ENCODE results near the gene RBM5. TPM values are rescaled to one million over a fixed set of nuclear protein-coding genes. Genes with fewer than 3 reads are reported as not detected.

The RBM5 gene
- total and polyA plus RNA-seq, 10 of the 15 experiments (the other 5 are each of a cell fraction or from before 2014, with no cell fraction given) = 35.1 to 347 (median 111) TPM

DNA sequence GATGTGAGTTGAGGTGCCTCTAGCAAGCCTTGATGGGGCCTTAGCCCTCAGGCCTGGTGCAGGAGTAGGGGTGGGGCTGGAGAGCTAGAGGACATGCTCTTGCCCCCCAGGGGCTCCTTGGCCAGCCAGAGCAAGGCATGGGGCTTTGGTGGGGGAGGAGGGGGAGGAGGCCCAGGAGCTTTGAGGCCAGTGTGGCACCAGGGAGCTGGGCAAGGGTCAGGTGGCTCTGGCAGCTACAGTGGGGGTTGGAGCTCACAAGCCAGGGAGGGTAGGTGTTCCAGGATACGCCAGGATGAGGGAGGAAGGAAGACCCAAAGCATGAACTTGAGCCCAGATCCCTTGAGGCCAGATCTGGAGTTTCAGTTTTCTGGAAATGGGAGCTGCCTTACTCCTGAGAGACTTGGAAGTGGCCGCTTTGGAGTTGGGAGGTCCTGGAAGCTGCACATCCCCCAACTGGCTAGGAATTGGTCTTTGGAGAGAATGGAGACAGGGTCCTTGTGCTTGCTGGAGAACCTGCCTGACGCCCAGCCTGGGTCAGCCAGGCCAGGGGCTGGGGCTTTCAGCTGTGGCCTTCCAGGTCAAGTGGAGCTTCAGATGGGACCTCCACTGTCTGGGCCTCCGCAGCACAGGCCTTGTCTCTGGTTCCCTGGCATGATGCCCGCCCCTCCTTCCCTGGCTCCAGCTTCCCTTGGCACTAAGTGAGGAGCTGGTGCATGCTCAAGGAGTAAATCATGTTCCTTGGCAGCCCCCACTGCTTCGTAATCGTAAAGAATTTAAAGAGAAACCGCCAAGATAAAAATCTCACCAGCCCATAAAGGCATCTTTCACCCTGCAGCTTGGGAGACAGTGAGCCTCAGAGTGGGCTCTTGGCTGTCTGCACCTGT is 75.1 kb downstream of the RBM5 start:
- ChIA-PET SMC1A (ENCODE audit: uncharacterized antibody, unreplicated experiment) (no interaction called here), CTCF (interaction anchor here (0.5 kb wide), 1 partner anchor 27 kb away, joined by 4 read pairs; no protein-coding TSS in a partner anchor), RAD21 (ENCODE audit: unreplicated experiment) (no interaction called here), POLR2A (interaction anchor here (0.5 kb wide), 1 partner anchor 1497 kb away, joined by 7 read pairs; no protein-coding TSS in a partner anchor)
- WGBS (ENCODE audit: insufficient coverage, insufficient replicate concordance, low lambda C conversion rate, missing lambda C conversion rate) = 23% methylated on average over 8 of the region's 8 CpGs
- H3K27me3 ChIP-seq (replicated peaks in 1 of 2; ENCODE audit: control insufficient read depth in 2 of 2, insufficient read depth in 2 of 2, low read length in 1 of 2) = no peaks in the 10 kb centered on the region; a peak in 1 of 4 replicates
- H3K9ac ChIP-seq (ENCODE audit: control insufficient read depth, insufficient read depth, low read length) = no peak overlapping the region
- no peaks in the 10 kb centered on the region for H3K79me2 ChIP-seq (ENCODE audit: control insufficient read depth, insufficient read depth, low read length)
- no peaks in the 10 kb centered on the region for H3K4me1 ChIP-seq (ENCODE audit: control insufficient read depth, insufficient read depth, low read length)
- no peak overlapping the region for H2AFZ ChIP-seq (ENCODE audit: control insufficient read depth, low read depth, low read length)
- DNase-seq (ENCODE audit: low read depth, low spot score) (no peak), ATAC-seq (no peak), FAIRE-seq (no peak)
- in situ Hi-C loops (cut with MboI) = no loop called here
- H3K4me3 ChIP-seq = no peak overlapping the region
- H3K27ac ChIP-seq (ENCODE audit: control insufficient read depth, insufficient read depth) = no peak overlapping the region
- intact Hi-C loops (cut with micrococcal nuclease; ENCODE audit: unreplicated experiment) = no loop called here
- no peaks in the 10 kb centered on the region for H3K9me3 ChIP-seq (replicated peaks; ENCODE audit: control insufficient read depth, insufficient read depth, low read length)
- BruUV-seq (replicated peaks) = no TSS peak
- H3K4me2 ChIP-seq (ENCODE audit: control insufficient read depth, insufficient read depth) = no peak overlapping the region
- TF ChIP-seq IKZF1 (conservative IDR thresholded peaks at IDR 0.05) (no peak), ETV6 (conservative IDR thresholded peaks at IDR 0.05 in 1 of 2, IDR thresholded peaks at IDR 0.05 in 1 of 2; ENCODE audit: borderline replicate concordance in 1 of 2, low read depth in 1 of 2) (no peak), BCL11A (IDR thresholded peaks at IDR 0.05; ENCODE audit: low read depth, low read length) (no peak), HCFC1 (IDR thresholded peaks at IDR 0.05; ENCODE audit: low read length) (no peak), CREB1 (IDR thresholded peaks at IDR 0.05; ENCODE audit: low read depth) (no peak), USF2 (IDR thresholded peaks at IDR 0.05; ENCODE audit: borderline replicate concordance, low read depth, low read length) (no peak), USF1 (IDR thresholded peaks at IDR 0.05; ENCODE audit: borderline replicate concordance, extremely low read length, insufficient read depth, low read depth, low read length) (no peak), SRF (IDR thresholded peaks at IDR 0.05; ENCODE audit: low read depth in 2 of 2, low read length in 2 of 2) (no peak), BCL3 (IDR thresholded peaks at IDR 0.05; ENCODE audit: borderline replicate concordance, insufficient read depth, low read depth, low read length, poor library complexity, severe bottlenecking) (no peak), NKRF (conservative IDR thresholded peaks at IDR 0.05) (no peak)
- H3K36me3 ChIP-seq (ENCODE audit: control insufficient read depth in 2 of 2, insufficient read depth in 2 of 2, low read length in 1 of 2) = no peaks in the 10 kb centered on the region
- H4K20me1 ChIP-seq (ENCODE audit: control insufficient read depth, insufficient read depth) = no peaks in the 10 kb centered on the region; the same call in 1 of the 2 replicates
